IgD-negative memory B cell (primary cell): ENCODE results near the gene ADGRB3. TPM values are rescaled to one million over a fixed set of nuclear protein-coding genes. Genes with fewer than 3 reads are reported as not detected.
A peak's percentile ranks its signal among the peaks of the same experiment; 100 is the strongest.

Experiments
- H3K27ac Mint-ChIP-seq, 3 donors: one replicate each; pipeline ENCODE4 v1.8.0; 2020 to 2022; ENCODE audit warnings: mild to moderate bottlenecking in 3 of 3, mixed read lengths in 3 of 3, moderate library complexity in 1 of 3
- H3K27me3 Mint-ChIP-seq: one replicate; pipeline ENCODE4 v1.8.0; 2021; ENCODE audit warnings: mixed read lengths
- H3K36me3 Mint-ChIP-seq: one replicate; pipeline ENCODE4 v1.8.0; 2020; ENCODE audit warnings: mild to moderate bottlenecking, mixed read lengths
- H3K4me1 Mint-ChIP-seq, 3 donors: one replicate each; pipeline ENCODE4 v1.8.0; 2020 to 2022; ENCODE audit warnings: mixed read lengths in 3 of 3, mild to moderate bottlenecking in 1 of 3
- H3K4me3 Mint-ChIP-seq, 4 donors: one replicate each; pipeline ENCODE4 v1.8.0; 2020 to 2022; ENCODE audit warnings: mild to moderate bottlenecking in 4 of 4, mixed read lengths in 4 of 4, moderate library complexity in 3 of 4
- H3K9me3 Mint-ChIP-seq, 3 donors: one replicate each; pipeline ENCODE4 v1.8.0; 2020 to 2021; ENCODE audit warnings: mixed read lengths in 3 of 3, mild to moderate bottlenecking in 1 of 3
- polyA plus RNA-seq: library from polyadenylated mRNA; unstranded; fragments of 300-500 nt; fragmentation: Illumina TruSeq; gene quantifications from one replicate; pipeline ENCODE4 v1.2.3, GENCODE V29; 2021

ADGRB3 gene
- polyA plus RNA-seq: not detected

DNA sequence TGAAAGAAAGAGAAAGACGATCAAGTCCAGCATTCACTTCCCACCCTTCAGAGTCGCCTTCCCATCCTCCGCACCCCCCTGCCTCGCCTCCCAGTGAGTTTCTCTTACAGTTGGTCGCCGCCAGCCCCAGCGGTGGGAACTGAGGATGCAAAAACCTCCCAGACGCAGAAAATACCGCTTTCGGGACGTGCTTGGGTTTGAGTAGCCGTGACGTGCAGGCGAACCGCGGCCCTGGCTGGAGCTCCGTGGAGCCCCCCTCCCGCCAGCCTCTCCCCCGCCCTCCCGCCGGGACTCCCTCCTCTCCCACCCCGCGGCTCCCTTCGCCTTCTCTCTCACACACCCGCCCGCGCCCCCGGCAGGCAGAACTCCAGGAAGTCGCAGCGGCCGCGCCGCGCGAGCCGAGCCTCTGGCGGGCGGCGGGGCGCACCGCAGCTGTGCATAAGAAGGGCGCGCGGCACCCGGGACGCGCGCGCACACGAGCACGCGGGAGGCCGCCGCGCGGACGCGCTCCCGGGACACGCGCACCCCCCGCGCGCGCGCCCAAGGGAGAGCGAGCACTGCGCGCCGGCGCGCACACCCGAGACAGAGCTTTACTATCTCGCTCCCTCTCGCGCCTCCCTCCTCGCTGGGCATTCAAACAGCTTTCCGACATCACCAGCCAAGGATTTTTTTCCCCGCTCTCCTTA is at the start of gene ADGRB3:
Gene ADGRB3 (plus strand): TSS at position 557 of the 686 bp plus-strand sequence. CDS start 3,394 bp downstream, outside the sequence.
- peak within 1 kb of the TSS in 1 of 3 donors; percentile 22 for H3K27ac Mint-ChIP-seq

DNA sequence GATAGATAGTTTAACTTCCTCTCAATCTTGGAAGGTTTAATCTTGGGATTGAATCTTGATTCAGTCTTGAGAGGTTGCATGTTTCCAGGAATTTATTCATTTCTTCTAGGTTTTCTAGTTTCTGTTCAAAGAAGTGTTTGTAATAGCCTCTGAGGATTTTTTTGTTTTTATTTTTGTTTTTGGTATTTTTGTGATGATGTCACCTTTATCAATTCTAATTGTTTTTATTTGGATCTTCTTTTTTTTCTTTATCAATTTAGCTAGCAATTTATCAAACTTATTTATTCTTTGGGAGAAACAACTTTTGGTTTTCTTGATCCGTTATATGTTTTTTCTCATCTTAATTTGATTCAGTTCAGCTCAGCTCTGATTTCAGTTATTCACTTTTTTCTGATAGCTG is 41.5 kb upstream of the ADGRB3 start:
- Mint-ChIP-seq H3K36me3 (peaks cover 2% of the 10 kb centered on the region), H3K9me3 (peaks cover 5 to 15% (median 7%) of the 10 kb centered on the region in 3 donors), H3K4me3 (no peak overlapping the region), H3K4me1 (no peaks in the 10 kb centered on the region), H3K27me3 (no peaks in the 10 kb centered on the region), H3K27ac (no peak overlapping the region)

More for the DNA sequence above, at the start of gene ADGRB3:
- peak within 1 kb of the TSS; percentile 82 to 95 (median 90) for H3K4me3 Mint-ChIP-seq
- peaks cover 0 to 3% (median 0%) of the 10 kb centered on the region in 3 donors for H3K9me3 Mint-ChIP-seq
- H3K36me3 Mint-ChIP-seq: no peaks in the 10 kb centered on the region
- H3K27me3 Mint-ChIP-seq: peaks cover 37% of the 10 kb centered on the region
- H3K4me1 Mint-ChIP-seq: peaks cover 14 to 18% (median 15%) of the 10 kb centered on the region in 3 donors

DNA sequence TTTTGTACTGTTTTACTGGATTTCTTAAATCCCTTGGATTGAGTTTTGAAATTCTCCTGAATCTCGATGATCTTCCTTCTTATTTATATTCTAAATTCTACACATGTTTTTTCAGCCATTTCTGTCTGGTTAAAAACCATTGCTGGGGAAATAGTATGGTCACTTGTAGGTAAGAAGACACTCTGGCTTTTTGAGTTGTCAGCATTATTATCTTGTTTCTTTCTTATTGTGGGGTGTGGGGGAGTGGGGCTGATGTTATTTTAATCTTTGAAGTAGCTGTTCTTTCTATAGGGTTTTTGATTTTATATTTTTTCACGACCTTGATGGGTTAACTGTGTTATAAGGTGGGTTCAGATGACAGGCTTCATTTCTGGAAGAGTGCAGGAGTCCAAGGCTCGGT is 37.4 kb upstream of the ADGRB3 start:
- H3K9me3 Mint-ChIP-seq: peaks cover 4 to 5% (median 4%) of the 10 kb centered on the region in 3 donors
- no peaks in the 10 kb centered on the region for H3K27me3 Mint-ChIP-seq
- no peaks in the 10 kb centered on the region for H3K4me1 Mint-ChIP-seq
- no peak overlapping the region for H3K4me3 Mint-ChIP-seq
- peaks cover 2% of the 10 kb centered on the region for H3K36me3 Mint-ChIP-seq
- no peak overlapping the region for H3K27ac Mint-ChIP-seq

DNA sequence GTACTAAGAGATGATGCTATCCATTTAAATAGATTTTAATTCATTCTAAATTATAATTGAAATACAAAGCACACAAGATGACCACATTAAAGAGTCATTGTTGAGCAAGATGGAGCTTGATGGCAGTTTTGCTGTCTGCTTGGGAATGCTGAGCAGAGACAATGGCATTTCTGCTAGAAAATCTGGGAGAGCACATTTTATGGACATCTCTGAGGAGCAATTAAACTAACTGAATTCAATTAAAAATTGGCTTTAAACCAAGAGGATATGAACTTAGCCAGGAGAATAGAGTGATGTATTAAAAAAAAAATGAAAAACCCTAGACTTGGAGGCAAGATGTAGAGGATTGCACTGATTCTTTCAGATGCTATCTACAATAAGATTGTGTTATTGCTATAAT is 19.1 kb upstream of the ADGRB3 start:
- Mint-ChIP-seq H3K9me3 (no peaks in the 10 kb centered on the region), H3K36me3 (no peaks in the 10 kb centered on the region), H3K4me3 (no peak overlapping the region), H3K27me3 (no peaks in the 10 kb centered on the region), H3K4me1 (no peaks in the 10 kb centered on the region), H3K27ac (no peak overlapping the region)

- H3K27ac Mint-ChIP-seq: no peak overlapping the region
- no peaks in the 10 kb centered on the region for H3K36me3 Mint-ChIP-seq
- no peaks in the 10 kb centered on the region for H3K27me3 Mint-ChIP-seq
- H3K9me3 Mint-ChIP-seq: peaks cover 0 to 2% (median 0%) of the 10 kb centered on the region in 3 donors
- H3K4me1 Mint-ChIP-seq: no peaks in the 10 kb centered on the region
- no peak overlapping the region for H3K4me3 Mint-ChIP-seq
Measured at GRCh38 chr6:68625998-68626397, 9.1 kb upstream of the ADGRB3 start.

- H3K27me3 Mint-ChIP-seq: peaks cover 2% of the 10 kb centered on the region
- no peaks in the 10 kb centered on the region for H3K4me1 Mint-ChIP-seq
- H3K9me3 Mint-ChIP-seq: peaks cover 0 to 2% (median 0%) of the 10 kb centered on the region in 3 donors
- H3K36me3 Mint-ChIP-seq: no peaks in the 10 kb centered on the region
- no peak overlapping the region for H3K4me3 Mint-ChIP-seq
- H3K27ac Mint-ChIP-seq: no peak overlapping the region
Measured at GRCh38 chr6:68628161-68628560, 6.9 kb upstream of the ADGRB3 start.

GRCh38 chr6:68632734-68633133 is 2.3 kb upstream of the ADGRB3 start:
- H3K27me3 Mint-ChIP-seq: peaks cover 34% of the 10 kb centered on the region
- peaks cover 0 to 3% (median 2%) of the 10 kb centered on the region in 3 donors for H3K9me3 Mint-ChIP-seq
- peak overlapping the region in 1 of 4 donors; percentile 48 for H3K4me3 Mint-ChIP-seq
- no peaks in the 10 kb centered on the region for H3K36me3 Mint-ChIP-seq
- no peak overlapping the region for H3K27ac Mint-ChIP-seq
- peaks cover 14 to 18% (median 15%) of the 10 kb centered on the region in 3 donors for H3K4me1 Mint-ChIP-seq

GRCh38 chr6:68633281-68633971 is 1.7 kb upstream of the ADGRB3 start:
- Mint-ChIP-seq H3K27ac (no peak overlapping the region), H3K27me3 (peaks cover 35% of the 10 kb centered on the region), H3K4me1 (peaks cover 14 to 18% (median 15%) of the 10 kb centered on the region in 3 donors), H3K36me3 (no peaks in the 10 kb centered on the region), H3K9me3 (peaks cover 0 to 3% (median 0%) of the 10 kb centered on the region in 3 donors), H3K4me3 (peak overlapping the region; percentile 70 to 95 (median 84))

DNA sequence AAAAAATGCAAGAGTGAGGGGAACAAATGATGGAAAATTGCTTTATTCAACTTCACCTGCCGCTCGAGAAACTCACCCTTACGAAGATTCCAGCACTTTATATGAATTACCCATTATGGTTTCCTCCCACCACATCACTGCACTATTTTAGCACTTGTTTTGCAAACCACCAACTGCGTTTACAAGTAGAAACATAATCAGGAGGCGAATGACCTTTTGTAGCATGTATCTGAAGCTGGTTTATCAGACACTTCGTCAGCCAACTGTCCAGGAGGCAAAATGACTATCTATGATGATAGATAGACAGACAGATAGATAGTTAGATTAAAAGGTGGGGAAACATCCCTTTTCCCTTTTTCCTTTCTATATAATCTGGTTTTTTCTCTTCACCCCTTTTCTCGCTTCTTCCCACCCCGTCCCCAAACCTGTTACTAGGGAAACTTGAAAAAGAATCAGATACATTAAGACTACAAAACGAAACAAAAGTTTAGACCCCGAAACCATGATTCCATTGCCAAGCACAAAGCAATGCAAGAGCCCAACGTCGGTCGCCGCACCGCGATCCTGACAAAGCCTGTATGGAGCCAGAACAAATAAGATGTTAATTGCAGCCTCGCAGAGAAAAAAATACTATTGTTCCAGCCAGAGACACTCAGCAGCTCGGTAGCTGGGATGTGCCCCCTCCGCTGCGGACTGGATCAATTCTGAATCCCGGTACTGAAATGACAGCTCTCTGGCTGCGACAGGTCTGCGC is 933 bp upstream of the ADGRB3 start:
- Mint-ChIP-seq H3K36me3 (no peaks in the 10 kb centered on the region), H3K27me3 (peaks cover 37% of the 10 kb centered on the region), H3K4me1 (peaks cover 14 to 18% (median 15%) of the 10 kb centered on the region in 3 donors), H3K27ac (no peak overlapping the region), H3K4me3 (peak overlapping the region; percentile 70 to 95 (median 84)), H3K9me3 (peaks cover 0 to 3% (median 0%) of the 10 kb centered on the region in 3 donors)

DNA sequence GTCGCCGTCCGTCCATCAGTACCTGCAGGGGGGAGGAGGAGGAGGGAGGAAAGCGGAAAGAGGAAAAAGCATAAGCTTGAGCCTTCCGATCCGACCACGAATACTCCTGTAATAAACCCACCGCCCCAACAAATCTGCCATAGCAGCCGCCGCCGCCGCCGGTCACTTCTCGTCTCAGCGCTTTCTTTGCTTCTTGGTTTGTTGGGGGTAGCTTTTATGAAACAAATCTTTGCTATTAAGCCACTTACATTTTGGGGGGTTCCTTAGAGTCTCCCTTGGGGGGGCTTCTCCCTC is 277 bp downstream of the ADGRB3 start:
- H3K9me3 Mint-ChIP-seq: peaks cover 0 to 3% (median 0%) of the 10 kb centered on the region in 3 donors
- H3K4me1 Mint-ChIP-seq: peaks cover 14 to 18% (median 15%) of the 10 kb centered on the region in 3 donors
- no peak overlapping the region for H3K27ac Mint-ChIP-seq
- H3K36me3 Mint-ChIP-seq: no peaks in the 10 kb centered on the region
- peaks cover 42% of the 10 kb centered on the region for H3K27me3 Mint-ChIP-seq
- H3K4me3 Mint-ChIP-seq: peak overlapping the region; percentile 76 to 93 (median 88)

DNA sequence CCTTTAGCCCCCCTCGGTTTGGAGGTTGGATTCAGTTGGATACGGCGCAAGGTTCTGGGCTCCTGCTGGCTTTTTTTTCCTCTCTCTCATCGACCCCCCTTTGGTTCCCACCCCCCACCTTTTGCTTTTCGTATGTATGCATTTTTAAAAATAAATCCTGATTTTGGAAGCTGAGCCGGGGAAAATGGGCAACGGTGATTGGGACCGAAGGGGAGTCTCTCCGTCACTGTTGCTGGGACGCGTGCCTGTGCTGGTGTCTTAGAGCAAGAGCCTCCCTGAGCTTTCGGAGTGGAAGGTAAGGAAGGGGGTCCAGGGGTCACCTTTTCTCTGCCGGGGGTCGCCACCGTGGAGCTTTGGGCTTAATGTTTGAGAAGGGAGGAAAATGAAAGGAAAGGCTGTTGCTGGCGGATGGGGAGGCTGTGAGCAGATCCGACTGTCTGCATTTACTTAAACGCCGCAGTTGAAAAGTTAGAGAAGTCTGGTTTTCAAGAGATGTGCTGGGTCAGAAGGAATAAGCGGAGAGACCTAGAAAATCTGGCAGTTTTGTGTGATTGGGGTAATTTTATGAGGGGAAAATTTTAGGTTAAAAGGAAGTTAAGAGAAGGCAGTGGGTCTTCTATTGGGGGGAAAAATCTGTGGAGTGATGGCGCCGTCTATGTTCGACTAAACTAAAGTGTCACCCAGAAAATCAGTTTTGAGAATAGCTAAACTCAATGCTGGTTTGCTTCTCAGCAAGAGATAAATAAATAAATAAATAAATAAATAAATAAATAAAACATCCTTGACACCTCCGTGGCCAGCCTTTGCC is 828 bp downstream of the ADGRB3 start:
- H3K4me1 Mint-ChIP-seq: peaks cover 14 to 18% (median 15%) of the 10 kb centered on the region in 3 donors
- H3K27me3 Mint-ChIP-seq: peaks cover 42% of the 10 kb centered on the region
- H3K36me3 Mint-ChIP-seq: no peaks in the 10 kb centered on the region
- H3K4me3 Mint-ChIP-seq: peak overlapping the region; percentile 76 to 93 (median 88)
- H3K9me3 Mint-ChIP-seq: peaks cover 0 to 3% (median 0%) of the 10 kb centered on the region in 3 donors
- H3K27ac Mint-ChIP-seq: peak overlapping the region in 1 of 3 donors; percentile 22

- Mint-ChIP-seq H3K36me3 (no peaks in the 10 kb centered on the region), H3K4me3 (peak overlapping the region in 1 of 4 donors; percentile 45), H3K27ac (no peak overlapping the region), H3K27me3 (peaks cover 42% of the 10 kb centered on the region), H3K4me1 (peaks cover 14 to 18% (median 15%) of the 10 kb centered on the region in 3 donors), H3K9me3 (peaks cover 0 to 3% (median 0%) of the 10 kb centered on the region in 3 donors)
Measured at GRCh38 chr6:68636666-68637065, 1.6 kb downstream of the ADGRB3 start.

DNA sequence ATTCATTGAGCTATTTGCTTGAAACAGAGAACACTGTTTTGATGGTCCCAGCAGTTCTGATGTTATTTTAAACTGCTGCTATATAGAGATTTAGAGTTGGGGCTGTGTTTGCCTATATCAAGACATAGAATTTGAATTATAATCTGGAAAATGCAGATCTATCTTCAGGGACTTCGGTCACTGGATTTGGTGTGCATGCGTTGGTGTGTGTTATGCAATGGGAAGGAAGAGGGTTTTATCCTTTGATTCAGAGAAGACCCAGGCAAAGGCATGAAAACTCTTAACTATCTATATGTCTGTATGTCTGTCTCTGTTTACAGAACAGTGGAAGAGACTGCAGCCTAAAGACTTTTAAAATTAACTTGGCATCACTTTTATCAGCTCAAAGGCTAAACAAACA is 2.0 kb downstream of the ADGRB3 start:
- Mint-ChIP-seq H3K4me1 (peaks cover 14 to 18% (median 15%) of the 10 kb centered on the region in 3 donors), H3K27me3 (peaks cover 42% of the 10 kb centered on the region), H3K9me3 (peaks cover 0 to 3% (median 0%) of the 10 kb centered on the region in 3 donors), H3K27ac (no peak overlapping the region), H3K4me3 (peak overlapping the region in 1 of 4 donors; percentile 45), H3K36me3 (no peaks in the 10 kb centered on the region)

DNA sequence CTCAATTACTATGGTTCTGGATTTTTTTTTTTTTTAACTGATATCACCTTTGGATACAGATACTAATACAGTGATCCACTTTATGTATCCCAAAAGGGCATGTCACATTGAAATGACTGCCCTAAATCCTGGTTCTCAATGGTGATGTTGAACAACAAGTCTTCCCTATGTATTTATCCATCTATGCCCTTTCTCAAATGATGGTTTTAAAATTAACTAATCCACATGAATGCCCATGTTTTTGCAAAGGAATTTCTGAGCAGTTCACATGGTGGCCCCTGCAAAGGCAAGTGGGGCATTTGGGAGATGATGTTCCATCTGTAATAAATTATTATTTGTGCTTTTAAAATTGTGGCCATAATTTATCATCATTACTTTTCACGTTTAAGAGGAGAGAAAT is 2.7 kb downstream of the ADGRB3 start:
- H3K9me3 Mint-ChIP-seq: peaks cover 0 to 3% (median 0%) of the 10 kb centered on the region in 3 donors
- peaks cover 14 to 18% (median 15%) of the 10 kb centered on the region in 3 donors for H3K4me1 Mint-ChIP-seq
- H3K27ac Mint-ChIP-seq: no peak overlapping the region
- H3K36me3 Mint-ChIP-seq: no peaks in the 10 kb centered on the region
- no peak overlapping the region for H3K4me3 Mint-ChIP-seq
- peaks cover 40% of the 10 kb centered on the region for H3K27me3 Mint-ChIP-seq
